ENCODE measurements around the gene SMLR1.

DNA sequence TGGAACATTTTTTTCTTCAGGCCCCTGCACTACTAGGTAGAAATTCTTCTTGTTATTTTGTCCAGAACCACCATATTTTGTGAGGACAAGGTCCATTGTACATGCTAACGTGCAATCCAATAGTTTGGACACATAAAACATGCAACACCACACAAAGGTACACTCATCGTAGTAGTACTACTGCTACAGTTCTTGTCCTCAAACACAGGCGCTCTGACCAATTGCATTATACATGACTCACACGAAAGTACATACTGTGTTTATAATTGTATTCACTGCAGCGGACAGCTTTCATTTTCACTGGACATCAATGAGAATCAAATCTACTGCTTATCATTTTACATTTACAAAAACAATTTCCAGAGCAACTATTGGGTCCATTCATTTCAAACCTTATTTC is 15.3 kb upstream of the SMLR1 start:
- TF ChIP-seq RAD21 (IDR thresholded peaks at IDR 0.05) = no peak
- TF ChIP-seq, protein P1, sequence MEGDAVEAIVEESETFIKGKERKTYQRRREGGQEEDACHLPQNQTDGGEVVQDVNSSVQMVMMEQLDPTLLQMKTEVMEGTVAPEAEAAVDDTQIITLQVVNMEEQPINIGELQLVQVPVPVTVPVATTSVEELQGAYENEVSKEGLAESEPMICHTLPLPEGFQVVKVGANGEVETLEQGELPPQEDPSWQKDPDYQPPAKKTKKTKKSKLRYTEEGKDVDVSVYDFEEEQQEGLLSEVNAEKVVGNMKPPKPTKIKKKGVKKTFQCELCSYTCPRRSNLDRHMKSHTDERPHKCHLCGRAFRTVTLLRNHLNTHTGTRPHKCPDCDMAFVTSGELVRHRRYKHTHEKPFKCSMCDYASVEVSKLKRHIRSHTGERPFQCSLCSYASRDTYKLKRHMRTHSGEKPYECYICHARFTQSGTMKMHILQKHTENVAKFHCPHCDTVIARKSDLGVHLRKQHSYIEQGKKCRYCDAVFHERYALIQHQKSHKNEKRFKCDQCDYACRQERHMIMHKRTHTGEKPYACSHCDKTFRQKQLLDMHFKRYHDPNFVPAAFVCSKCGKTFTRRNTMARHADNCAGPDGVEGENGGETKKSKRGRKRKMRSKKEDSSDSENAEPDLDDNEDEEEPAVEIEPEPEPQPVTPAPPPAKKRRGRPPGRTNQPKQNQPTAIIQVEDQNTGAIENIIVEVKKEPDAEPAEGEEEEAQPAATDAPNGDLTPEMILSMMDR (IDR thresholded peaks at IDR 0.05; ENCODE audit: low read depth, low read length, missing input control) = no peak
- TF ChIP-seq, protein P2, sequence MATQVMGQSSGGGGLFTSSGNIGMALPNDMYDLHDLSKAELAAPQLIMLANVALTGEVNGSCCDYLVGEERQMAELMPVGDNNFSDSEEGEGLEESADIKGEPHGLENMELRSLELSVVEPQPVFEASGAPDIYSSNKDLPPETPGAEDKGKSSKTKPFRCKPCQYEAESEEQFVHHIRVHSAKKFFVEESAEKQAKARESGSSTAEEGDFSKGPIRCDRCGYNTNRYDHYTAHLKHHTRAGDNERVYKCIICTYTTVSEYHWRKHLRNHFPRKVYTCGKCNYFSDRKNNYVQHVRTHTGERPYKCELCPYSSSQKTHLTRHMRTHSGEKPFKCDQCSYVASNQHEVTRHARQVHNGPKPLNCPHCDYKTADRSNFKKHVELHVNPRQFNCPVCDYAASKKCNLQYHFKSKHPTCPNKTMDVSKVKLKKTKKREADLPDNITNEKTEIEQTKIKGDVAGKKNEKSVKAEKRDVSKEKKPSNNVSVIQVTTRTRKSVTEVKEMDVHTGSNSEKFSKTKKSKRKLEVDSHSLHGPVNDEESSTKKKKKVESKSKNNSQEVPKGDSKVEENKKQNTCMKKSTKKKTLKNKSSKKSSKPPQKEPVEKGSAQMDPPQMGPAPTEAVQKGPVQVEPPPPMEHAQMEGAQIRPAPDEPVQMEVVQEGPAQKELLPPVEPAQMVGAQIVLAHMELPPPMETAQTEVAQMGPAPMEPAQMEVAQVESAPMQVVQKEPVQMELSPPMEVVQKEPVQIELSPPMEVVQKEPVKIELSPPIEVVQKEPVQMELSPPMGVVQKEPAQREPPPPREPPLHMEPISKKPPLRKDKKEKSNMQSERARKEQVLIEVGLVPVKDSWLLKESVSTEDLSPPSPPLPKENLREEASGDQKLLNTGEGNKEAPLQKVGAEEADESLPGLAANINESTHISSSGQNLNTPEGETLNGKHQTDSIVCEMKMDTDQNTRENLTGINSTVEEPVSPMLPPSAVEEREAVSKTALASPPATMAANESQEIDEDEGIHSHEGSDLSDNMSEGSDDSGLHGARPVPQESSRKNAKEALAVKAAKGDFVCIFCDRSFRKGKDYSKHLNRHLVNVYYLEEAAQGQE (IDR thresholded peaks at IDR 0.05) = no peak
- no peak for TF ChIP-seq TAF1 (conservative IDR thresholded peaks at IDR 0.05)
- TF ChIP-seq, protein P3, sequence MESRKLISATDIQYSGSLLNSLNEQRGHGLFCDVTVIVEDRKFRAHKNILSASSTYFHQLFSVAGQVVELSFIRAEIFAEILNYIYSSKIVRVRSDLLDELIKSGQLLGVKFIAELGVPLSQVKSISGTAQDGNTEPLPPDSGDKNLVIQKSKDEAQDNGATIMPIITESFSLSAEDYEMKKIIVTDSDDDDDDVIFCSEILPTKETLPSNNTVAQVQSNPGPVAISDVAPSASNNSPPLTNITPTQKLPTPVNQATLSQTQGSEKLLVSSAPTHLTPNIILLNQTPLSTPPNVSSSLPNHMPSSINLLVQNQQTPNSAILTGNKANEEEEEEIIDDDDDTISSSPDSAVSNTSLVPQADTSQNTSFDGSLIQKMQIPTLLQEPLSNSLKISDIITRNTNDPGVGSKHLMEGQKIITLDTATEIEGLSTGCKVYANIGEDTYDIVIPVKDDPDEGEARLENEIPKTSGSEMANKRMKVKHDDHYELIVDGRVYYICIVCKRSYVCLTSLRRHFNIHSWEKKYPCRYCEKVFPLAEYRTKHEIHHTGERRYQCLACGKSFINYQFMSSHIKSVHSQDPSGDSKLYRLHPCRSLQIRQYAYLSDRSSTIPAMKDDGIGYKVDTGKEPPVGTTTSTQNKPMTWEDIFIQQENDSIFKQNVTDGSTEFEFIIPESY (IDR thresholded peaks at IDR 0.05) = no peak
- TF ChIP-seq YY1 (IDR thresholded peaks at IDR 0.05) = no peak
- no peak for TF ChIP-seq FOXA1 (IDR thresholded peaks at IDR 0.05)
- TF ChIP-seq, protein P4, sequence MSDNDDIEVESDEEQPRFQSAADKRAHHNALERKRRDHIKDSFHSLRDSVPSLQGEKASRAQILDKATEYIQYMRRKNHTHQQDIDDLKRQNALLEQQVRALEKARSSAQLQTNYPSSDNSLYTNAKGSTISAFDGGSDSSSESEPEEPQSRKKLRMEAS (IDR thresholded peaks at IDR 0.05) = no peak
- no peak for TF ChIP-seq FOXA2 (IDR thresholded peaks at IDR 0.05)
- peak; percentile 9 for TF ChIP-seq SP1 (IDR thresholded peaks at IDR 0.05)
- no peak for TF ChIP-seq RXRA (IDR thresholded peaks at IDR 0.05)

Data from liver (tissue), 3 donors.